Colonic mucosa (tissue), 4 donors: ENCODE results near the gene RABGAP1L. TPM values are rescaled to one million over a fixed set of nuclear protein-coding genes. Genes with fewer than 3 reads are reported as not detected.
A peak's percentile ranks its signal among the peaks of the same experiment; 100 is the strongest.

Experiments used
- DNase-seq: peaks from one replicate; pipeline ENCODE4 v3.0.0-alpha.2; 2020
- H3K27ac ChIP-seq: fragments of 200-600 bp; one replicate; pipeline ENCODE4 v1.8.0; 2021
- H3K27me3 ChIP-seq: fragments of 200-600 bp; one replicate; pipeline ENCODE4 v1.8.0; 2021
- H3K36me3 ChIP-seq: fragments of 200-600 bp; one replicate; pipeline ENCODE4 v1.8.0; 2021
- H3K4me1 ChIP-seq: fragments of 200-600 bp; one replicate; pipeline ENCODE4 v1.8.0; 2021; ENCODE audit warnings: mild to moderate bottlenecking
- H3K4me3 ChIP-seq: fragments of 200-600 bp; one replicate; pipeline ENCODE4 v1.8.0; 2021
- H3K9ac ChIP-seq, 2 donors: one replicate each; pipeline ENCODE4 v1.7.0; 2013; ENCODE audit warnings: control low read depth in 2 of 2, low read depth in 2 of 2, low read length in 2 of 2
- H3K9me3 ChIP-seq: fragments of 200-600 bp; one replicate; pipeline ENCODE4 v1.8.0; 2021
- CTCF ChIP-seq: fragments of 200-600 bp; IDR thresholded peaks from one replicate; pipeline ENCODE4 v1.8.0; 2022; ENCODE audit warnings: antibody characterized with exemption, mild to moderate bottlenecking
- intact Hi-C: fragments of 100-400 bp; cut with DNase I; formaldehyde crosslinking; loops from one replicate; pipeline ENCODE4 v1.14.1; 2022
- total RNA-seq, 2 donors: library from RNA; stranded (reverse); fragmentation: NEBNext Ultra II Directional in 1 of 2; extraction: Animal tissue kit (Norgen Biotek cat#: 25700) in 1 of 2; gene quantifications; one replicate each; pipeline ENCODE4 v1.2.1, GENCODE V29; 2021
- donor health status: healthy.
- donor health status: DM: no; HTN: no; CAD: no.
- donor health status: DM: no; HTN: no; CAD: no.

Gene RABGAP1L
- total RNA-seq, 2 donors from 2014 or later: 50.3 to 87.0 TPM

- H3K27ac ChIP-seq: no peak overlapping the region
- H3K4me1 ChIP-seq: peaks cover 4% of the 10 kb centered on the region
- TF ChIP-seq CTCF: no peak
- H3K27me3 ChIP-seq: no peaks in the 10 kb centered on the region
- no peaks in the 10 kb centered on the region for H3K9me3 ChIP-seq
- H3K4me3 ChIP-seq: no peak overlapping the region
- no peaks in the 10 kb centered on the region for H3K36me3 ChIP-seq
- intact Hi-C loops: no loop called here
- no peak for DNase-seq
- no peak overlapping the region for H3K9ac ChIP-seq
Observed at GRCh38 chr1:174156437-174156836, 2.9 kb upstream of the RABGAP1L start.

- H3K9me3 ChIP-seq: no peaks in the 10 kb centered on the region
- H3K4me3 ChIP-seq: no peak overlapping the region
- no peak overlapping the region for H3K27ac ChIP-seq
- no peak overlapping the region for H3K9ac ChIP-seq
- H3K27me3 ChIP-seq: no peaks in the 10 kb centered on the region
- no peaks in the 10 kb centered on the region for H3K36me3 ChIP-seq
- intact Hi-C loops: no loop called here
- peaks cover 4% of the 10 kb centered on the region for H3K4me1 ChIP-seq
- DNase-seq: no peak
- TF ChIP-seq CTCF: no peak
Observed at GRCh38 chr1:174157157-174157806, 2.0 kb upstream of the RABGAP1L start.

- peaks cover 4% of the 10 kb centered on the region for H3K4me1 ChIP-seq
- no peak for DNase-seq
- no peaks in the 10 kb centered on the region for H3K9me3 ChIP-seq
- no peaks in the 10 kb centered on the region for H3K36me3 ChIP-seq
- H3K4me3 ChIP-seq: peak overlapping the region; percentile 96
- intact Hi-C loops: no loop called here
- H3K27me3 ChIP-seq: no peaks in the 10 kb centered on the region
- no peak for TF ChIP-seq CTCF
- peak overlapping the region; percentile 56 for H3K9ac ChIP-seq
- peak overlapping the region; percentile 99 for H3K27ac ChIP-seq
Observed at GRCh38 chr1:174158767-174159251, 511 bp upstream of the RABGAP1L start.

- DNase-seq: peak; percentile 73
- peak overlapping the region; percentile 91 to 98 for H3K9ac ChIP-seq
- H3K36me3 ChIP-seq: no peaks in the 10 kb centered on the region
- no peaks in the 10 kb centered on the region for H3K9me3 ChIP-seq
- H3K27me3 ChIP-seq: no peaks in the 10 kb centered on the region
- H3K4me1 ChIP-seq: peaks cover 4% of the 10 kb centered on the region
- peak overlapping the region; percentile 99 for H3K27ac ChIP-seq
- TF ChIP-seq CTCF: no peak
- peak overlapping the region; percentile 96 for H3K4me3 ChIP-seq
- intact Hi-C loops: loop anchor here (10.0 kb wide), 1 partner anchor 135 kb away; the partner anchor contains the start of gene RC3H1
Observed at GRCh38 chr1:174160109-174160473, 771 bp downstream of the RABGAP1L start.

GRCh38 chr1:174160603-174161002 lies 1.3 kb downstream of the RABGAP1L start:
- H3K4me1 ChIP-seq: peaks cover 4% of the 10 kb centered on the region
- peak overlapping the region in 1 of 2 donors; percentile 91 for H3K9ac ChIP-seq
- intact Hi-C loops: loop anchor here (10.0 kb wide), 1 partner anchor 136 kb away; the partner anchor contains the start of gene RC3H1

More at GRCh38 chr1:174160603-174161002, 1.3 kb downstream of the RABGAP1L start:
- Histone ChIP-seq H3K27ac (peak overlapping the region; percentile 99), H3K36me3 (no peaks in the 10 kb centered on the region), H3K27me3 (no peaks in the 10 kb centered on the region), H3K9me3 (no peaks in the 10 kb centered on the region), H3K4me3 (peak overlapping the region; percentile 96)
- DNase-seq: no peak
- TF ChIP-seq CTCF: no peak
